Hindlimb muscle (tissue), 1 donor: ENCODE measurements around the gene TCF4. TPM values are rescaled to one million over a fixed set of nuclear protein-coding genes. Genes with fewer than 3 reads are reported as not detected.

ENCODE experiments used
- DNase-seq: peaks from one replicate; pipeline ENCODE4 v3.0.0-alpha.2; 2013
- polyA plus RNA-seq: library from polyadenylated mRNA; unstranded; fragments of 120-200 nt; gene quantifications from one replicate; pipeline ENCODE4 v1.2.1, GENCODE V29; 2013; ENCODE audit not compliant: insufficient read length

Gene TCF4
- polyA plus RNA-seq, 1 donor: 105 TPM

GRCh38 chr18:55405475-55405874, 182.5 kb downstream of the TCF4 start:
- DNase-seq: no peak

GRCh38 chr18:55404832-55405465, 183.0 kb downstream of the TCF4 start:
- no peak for DNase-seq

GRCh38 chr18:55404136-55404830, 183.7 kb downstream of the TCF4 start:
- DNase-seq: no peak

- no peak for DNase-seq
These were observed 184.5 kb downstream of the TCF4 start for GRCh38 chr18:55403421-55403949.

GRCh38 chr18:55402731-55403405, 185.1 kb downstream of the TCF4 start:
- DNase-seq: no peak

GRCh38 chr18:55401638-55402191, 186.3 kb downstream of the TCF4 start:
- peak; percentile 81 for DNase-seq

GRCh38 chr18:55400590-55401541, 187.1 kb downstream of the TCF4 start:
- DNase-seq: no peak

GRCh38 chr18:55400081-55400480, 187.9 kb downstream of the TCF4 start:
- DNase-seq: no peak

GRCh38 chr18:55398858-55399257, 189.1 kb downstream of the TCF4 start:
- DNase-seq: no peak

GRCh38 chr18:55396979-55397378, 191.0 kb downstream of the TCF4 start:
- no peak for DNase-seq

GRCh38 chr18:55396267-55396905, 191.6 kb downstream of the TCF4 start:
- DNase-seq: no peak

- no peak for DNase-seq
These were observed 192.2 kb downstream of the TCF4 start for GRCh38 chr18:55395799-55396198.

GRCh38 chr18:55390898-55391297, 197.1 kb downstream of the TCF4 start:
- no peak for DNase-seq

GRCh38 chr18:55387139-55387984, 200.6 kb downstream of the TCF4 start:
- DNase-seq: no peak

- DNase-seq: no peak
These were observed 201.4 kb downstream of the TCF4 start for GRCh38 chr18:55386545-55386944.

GRCh38 chr18:55385770-55386169, 202.2 kb downstream of the TCF4 start:
- no peak for DNase-seq

- DNase-seq: no peak
These were observed 203.3 kb downstream of the TCF4 start for GRCh38 chr18:55384551-55385275.

- DNase-seq: no peak
These were observed 203.9 kb downstream of the TCF4 start for GRCh38 chr18:55384115-55384514.

- no peak for DNase-seq
These were observed 205.7 kb downstream of the TCF4 start for GRCh38 chr18:55382277-55382805.

GRCh38 chr18:55381277-55381676, 206.7 kb downstream of the TCF4 start:
- no peak for DNase-seq
